GM19452 (cell line): Measurements from ENCODE around the gene ABHD1.
A peak's percentile ranks its signal among the peaks of the same experiment; 100 is the strongest.
"Not testable (repeated sequence)": the region's sequence is repeated elsewhere in the genome, so short reads cannot be mapped to it uniquely, and the experiment has no call there.

Source experiments
- ATAC-seq: cut with Tn5 transposase; IDR thresholded peaks from one replicate; pipeline ENCODE4 v1.9.1; 2021; ENCODE audit not compliant: unreplicated experiment

Gene ABHD1

DNA sequence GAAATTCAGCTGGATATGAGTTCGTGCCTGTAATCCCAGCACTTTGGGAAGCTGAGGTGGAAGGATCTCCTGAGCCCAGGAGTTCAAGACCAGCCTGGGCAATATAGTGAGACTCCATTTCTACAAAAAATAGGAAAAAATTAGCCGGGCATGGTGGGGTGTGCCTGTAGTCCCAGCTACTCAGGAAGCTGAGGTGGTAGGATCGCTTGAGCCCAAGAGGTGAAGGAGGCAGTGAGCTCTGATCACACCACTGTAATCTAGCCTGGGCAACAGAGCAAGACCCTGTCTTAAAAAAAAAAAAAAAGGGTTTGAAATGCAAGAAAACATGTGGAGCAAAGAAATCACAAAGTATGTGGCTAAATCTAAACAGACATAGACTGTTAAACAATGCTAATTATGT, 14.5 kb upstream of the ABHD1 start:
- no peak for ATAC-seq

DNA sequence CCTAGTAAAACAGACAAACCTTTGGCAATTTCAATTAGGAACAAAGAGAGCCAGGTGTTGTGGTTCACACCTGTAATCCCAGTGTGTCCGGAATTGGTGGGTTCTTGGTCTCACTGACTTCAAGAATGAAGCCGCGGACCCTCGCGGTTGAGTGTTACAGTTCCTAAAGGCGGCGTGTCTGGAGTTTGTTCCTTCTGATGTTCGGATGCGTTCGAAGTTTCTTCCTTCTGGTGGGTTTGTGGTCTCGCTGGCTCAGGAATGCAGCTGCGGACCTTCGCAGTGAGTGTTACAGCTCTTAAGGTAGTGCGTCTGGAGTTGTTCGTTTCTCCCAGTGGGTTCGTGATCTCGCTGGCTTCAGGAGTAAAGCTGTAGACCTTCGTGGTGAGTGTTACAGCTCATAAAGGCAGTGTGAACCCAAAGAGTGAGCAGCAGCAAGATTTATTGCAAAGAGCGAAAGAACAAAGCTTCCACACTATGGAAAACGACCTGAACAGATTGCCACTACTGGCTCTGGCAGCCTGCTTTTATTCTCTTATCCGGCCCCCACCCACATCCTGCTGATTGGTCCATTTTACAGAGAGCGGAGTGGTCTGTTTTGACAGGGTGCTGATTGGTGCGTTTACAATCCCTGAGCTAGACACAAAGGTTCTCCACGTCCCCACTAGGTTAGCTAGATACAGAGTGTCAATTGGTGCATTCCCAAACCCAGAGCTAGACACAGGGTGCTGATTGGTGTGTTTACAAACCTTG, 12.8 kb upstream of the ABHD1 start:
- ATAC-seq, result not testable (repeated sequence)

DNA sequence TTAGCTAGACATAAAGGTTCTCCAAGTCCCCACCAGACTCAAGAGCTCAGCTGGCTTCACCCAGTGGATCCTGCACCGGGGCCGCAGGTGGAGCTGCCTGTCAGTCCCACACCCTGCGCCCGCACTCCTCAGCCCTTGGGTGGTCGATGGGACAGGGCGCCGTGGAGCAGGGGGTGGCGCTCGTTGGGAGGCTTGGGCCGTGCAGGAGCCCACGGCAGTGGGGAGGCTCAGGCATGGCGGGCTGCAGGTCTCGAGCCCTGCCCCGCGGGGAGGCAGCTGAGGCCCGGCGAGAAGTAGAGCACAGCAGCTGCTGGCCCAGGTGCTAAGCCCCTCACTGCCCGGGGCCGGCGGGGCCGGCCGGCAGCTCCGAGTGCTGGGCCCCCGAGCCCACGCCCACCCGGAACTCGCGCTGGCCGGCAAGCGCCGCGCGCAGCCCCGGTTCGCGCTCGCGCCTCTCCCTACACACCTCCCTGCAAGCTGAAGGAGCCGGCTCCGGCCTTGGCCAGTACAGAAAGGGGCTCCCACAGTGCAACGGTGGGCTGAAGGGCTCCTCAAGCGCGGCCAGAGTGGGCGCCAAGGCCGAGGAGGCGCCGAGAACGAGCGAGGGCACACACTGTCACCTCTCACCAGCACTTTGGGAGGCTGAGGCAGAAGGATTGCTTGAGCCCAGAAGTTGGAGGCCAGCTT, 12.1 kb upstream of the ABHD1 start:
- ATAC-seq, result not testable (repeated sequence)

DNA sequence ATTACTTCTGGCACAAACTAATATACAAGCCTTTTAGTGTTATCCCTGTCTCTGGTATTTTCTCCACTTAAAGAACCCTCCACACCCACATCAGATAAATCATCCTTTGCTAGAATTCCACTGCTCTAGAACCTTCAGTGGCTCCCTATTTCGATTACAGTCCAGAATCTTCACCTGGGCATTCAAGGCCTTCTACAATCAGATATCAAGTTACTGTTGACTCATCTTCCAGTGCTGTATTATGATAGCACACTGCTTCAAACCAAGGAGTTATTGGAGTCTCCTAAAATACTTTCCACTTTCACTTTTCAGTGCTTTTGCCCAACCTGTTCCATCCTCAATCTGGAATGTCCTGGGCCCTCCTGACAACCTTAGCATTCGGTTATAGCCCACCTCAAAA, 8.1 kb upstream of the ABHD1 start:
- no peak for ATAC-seq

DNA sequence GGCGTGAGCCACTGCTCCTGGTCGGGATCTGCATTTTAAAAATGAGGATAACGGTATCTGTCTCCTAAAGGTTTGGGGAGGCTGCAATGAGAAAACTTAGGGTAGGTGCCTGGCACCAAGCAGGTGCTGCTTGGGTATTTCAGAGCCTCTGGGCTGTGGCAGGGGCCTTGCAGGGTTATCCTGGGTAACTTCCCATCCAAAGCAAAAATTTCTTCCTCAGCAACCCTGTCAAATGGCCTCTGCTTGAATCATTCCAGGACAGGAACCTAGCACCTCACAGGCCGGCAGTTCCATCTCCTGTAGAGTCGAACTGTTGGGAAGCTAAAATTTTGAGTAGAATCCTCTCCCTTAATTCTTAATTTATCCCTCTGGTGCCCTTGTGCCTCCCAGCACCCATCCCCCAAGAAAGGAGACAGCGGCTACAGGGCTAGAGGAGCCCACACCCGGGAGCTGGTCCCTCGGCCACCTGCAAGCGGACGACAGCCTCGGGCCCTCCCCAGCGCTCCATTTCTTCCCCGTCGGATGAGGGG, 5.6 kb upstream of the ABHD1 start:
- ATAC-seq, result no peak

DNA sequence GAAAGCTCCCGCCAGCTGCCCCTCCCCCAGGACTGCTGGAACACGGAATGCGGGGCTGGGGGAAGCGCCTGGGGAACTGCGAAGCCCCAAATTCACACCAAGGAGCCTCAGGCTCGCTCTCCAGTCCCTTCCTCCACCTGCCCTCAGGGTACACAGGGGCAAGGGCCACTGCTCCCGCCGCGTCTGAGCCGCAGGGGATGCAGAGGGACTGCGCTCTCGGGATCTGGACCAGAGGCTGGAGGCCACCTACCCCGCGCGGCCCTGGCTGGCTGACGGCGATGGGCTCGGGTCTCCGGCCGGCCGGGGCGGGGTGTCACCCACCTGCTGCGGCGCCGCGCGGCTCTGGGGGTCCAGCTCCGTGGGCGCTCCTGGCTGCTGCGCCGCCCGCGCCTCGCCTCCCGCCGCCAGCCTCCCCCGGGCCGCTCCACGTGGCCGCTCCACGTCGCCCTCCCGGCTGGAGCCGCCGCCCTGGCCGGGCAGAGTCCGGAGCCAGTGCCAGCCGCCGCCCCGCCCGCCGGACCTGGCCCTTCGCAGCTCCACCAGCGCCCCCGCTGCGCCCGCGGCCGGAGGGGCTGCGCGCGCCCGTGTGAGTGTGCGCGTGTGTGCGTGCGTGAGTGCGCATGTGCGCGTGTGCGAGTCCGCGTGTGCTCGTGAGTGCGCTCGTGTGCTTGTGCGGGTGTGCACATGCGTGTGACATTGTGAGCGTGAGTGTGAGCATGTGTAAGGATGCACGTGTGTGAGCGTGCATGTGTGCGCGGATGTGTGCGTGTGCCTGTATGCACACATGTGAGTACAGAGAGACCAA, 4.9 kb upstream of the ABHD1 start, which contains the start of gene CGREF1:
Gene CGREF1 (minus strand): TSS at position 604 of the 805 bp plus-strand sequence. CDS start 14,762 bp downstream, outside the sequence.
- no peak for ATAC-seq

DNA sequence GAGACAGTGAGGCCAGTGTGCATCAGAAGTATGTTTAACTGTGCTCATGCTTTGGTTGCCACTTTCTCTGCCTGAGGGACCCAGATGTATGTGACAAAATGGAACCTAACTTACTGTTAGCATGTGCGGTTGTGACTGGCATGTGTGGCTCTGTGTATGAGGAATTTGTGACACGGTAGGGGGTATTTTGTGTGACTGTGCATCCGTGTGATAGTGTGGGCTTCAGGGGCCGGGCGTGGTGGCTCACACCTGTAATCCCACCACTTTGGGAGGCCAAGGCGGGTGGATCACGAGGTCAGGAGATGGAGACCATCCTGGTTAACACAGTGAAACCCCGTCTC, 4.3 kb upstream of the ABHD1 start:
- ATAC-seq, result not testable (repeated sequence)

DNA sequence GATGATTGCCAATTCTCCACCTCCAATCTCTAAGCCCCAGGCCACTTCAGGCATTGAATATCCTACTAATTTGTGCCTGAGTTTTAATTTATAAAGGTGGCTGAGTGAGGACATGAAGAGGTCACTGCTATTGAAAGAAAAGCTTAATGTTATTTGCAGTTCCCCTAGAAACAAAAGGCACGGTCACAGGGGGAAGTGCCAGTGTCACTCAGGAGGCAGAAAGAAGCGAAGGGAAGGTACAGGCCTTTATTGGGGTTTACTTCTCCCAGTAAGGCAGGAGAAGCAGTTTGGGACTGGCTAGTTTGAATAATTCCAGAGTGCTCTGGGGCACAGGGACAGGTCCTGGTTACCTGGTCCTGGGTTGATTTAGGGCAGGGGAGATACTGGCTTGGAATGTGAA, 1.7 kb upstream of the ABHD1 start:
- no peak for ATAC-seq

DNA sequence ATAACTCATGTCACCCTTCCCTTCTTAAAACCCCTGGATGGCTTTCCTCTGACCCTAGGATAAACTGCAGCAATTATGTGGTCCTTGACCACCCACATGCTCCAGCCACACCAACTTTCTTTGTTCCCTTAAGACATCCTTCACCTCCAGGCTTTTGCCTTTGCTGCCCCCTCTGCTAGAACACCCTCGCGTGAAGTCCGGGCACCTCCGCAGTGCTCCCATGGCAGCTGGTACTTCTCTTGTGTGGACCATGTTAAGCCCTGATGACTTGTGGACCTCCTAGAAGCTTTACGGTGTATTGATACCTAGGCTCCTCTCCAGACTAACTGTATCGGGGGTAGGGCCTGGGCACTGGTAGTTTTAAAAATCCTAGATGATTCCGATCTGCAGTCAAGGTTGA, 824 bp upstream of the ABHD1 start:
- no peak for ATAC-seq

DNA sequence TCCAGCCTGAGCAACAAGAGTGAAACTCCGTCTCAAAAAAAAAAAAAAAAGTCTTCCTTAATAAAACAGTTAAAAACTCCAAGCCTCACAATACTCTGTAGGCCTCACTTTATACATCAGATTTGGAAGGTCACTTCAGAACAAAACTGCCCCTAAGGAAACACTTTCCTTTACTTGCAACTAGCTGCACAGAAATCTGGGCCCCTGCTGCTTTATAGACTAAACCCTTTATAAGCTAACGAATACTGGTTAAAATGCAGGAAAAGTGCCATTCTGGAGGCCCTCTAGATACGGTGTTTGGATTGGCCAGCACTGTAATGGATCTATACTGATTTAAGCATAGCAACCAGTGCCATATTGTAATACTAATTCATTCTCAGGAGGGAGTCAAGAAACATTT, 1.5 kb downstream of the ABHD1 start:
- ATAC-seq, result no peak

DNA sequence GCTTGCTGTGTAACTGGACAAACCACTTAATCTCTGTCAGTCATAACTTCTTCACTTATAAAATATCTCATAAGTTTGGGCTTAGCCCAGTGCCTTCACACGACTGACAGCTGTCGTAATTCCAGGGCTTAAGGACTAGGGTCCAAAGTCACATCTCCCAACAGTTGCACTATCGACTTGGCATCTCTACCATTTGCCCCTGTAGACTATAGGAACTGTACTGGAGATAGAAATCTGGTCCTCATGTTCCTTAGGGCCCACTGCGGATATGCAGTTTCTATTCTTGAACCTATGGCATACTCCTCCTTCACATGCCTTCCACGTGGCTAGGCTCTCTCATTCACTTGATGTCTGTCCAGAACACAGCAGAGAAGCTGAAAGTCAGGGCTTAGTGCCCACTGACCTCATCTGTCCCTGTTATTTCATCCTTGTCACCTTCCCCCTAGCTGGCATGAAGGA, 2.7 kb downstream of the ABHD1 start:
- ATAC-seq, result no peak

DNA sequence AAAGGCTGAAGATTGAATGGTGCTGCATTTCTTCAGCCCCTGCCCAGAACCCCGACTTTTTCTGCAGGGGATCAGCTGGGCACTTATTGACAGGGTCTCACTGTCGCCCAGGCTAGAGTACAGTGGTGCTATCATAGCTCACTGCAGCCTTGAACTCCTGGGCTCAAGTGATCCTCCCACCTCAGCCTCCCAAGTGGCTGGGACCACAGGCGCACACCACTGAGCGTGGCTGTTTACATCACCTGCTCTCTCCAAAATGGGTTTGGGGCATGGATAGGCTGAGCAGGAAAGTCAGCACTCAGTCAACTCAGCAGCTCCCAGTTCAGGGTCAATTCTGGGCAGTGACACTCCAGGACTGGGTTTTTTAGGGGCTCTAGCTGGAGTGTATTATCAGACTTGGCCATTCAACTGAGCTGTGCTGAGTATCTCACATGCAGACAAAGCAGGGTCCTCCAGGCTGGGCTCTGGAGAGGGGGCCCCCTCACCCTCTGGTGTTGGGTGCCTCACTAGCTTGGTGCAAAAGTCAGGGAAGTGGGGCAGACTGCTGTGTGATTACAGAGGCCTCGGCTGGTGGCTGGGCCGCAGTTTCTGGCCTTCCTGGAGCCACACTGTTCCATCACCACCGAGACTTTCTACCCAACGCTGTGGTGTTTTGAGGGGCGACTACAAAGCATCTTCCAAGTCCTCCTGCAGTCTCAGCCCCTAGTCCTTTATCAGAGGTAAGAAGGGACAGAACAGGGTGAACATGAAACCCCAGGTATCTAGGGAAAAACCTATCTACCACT, 4.5 kb downstream of the ABHD1 start:
- no peak for ATAC-seq

DNA sequence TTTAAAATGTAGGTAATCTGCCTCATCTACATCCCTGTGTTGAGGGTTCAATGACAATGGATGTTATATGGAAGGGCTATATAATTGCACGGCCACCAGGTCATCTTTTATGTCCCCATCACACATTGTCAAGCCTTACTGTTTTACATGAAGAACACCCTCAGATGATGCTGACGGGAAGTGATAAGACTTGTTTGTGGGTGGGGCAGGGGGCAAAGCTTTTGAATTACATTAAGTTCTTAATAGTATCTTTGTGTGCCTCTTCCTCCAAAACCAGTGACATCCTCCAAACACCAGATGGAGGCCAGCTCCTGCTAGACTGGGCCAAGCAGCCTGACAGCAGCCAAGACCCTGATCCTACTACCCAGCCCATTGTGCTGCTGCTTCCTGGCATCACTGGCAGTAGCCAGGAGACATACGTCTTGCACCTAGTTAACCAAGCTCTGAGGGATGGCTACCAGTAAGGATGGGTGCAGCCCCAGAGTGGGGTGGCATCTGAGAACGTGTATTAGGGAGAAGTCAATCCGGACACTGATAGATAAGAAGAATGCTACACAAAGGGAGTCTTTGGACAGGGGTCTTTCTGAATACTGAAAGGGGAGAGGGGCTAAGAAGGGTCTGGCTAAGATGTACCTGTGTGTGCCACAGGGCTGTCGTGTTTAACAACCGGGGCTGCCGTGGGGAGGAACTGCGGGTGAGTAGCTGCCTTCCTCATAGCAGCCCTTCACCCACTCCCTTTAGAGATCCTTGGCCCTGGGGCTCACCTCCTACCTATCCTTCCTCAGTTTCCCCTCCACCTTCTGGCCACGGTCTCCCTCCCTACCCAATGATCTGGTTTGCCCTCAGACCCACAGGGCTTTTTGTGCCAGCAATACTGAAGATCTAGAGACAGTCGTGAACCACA, 5.3 kb downstream of the ABHD1 start:
- no peak for ATAC-seq

DNA sequence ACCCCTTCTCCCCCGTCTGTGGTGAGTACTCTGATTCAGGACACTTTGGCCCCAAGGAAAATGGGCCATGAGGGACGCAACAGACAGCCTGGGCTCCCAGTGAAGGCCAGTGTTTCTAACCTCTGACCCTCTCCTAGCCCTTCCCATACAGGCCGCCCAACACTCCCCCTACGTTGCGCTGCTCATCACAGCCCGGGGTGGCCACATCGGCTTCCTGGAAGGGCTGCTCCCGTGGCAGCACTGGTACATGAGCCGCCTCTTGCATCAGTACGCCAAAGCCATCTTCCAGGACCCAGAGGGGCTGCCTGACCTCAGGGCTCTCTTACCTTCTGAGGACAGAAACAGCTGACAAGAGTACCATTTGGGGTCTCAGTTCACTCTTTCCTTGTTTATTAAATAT, 6.8 kb downstream of the ABHD1 start:
- no peak for ATAC-seq

DNA sequence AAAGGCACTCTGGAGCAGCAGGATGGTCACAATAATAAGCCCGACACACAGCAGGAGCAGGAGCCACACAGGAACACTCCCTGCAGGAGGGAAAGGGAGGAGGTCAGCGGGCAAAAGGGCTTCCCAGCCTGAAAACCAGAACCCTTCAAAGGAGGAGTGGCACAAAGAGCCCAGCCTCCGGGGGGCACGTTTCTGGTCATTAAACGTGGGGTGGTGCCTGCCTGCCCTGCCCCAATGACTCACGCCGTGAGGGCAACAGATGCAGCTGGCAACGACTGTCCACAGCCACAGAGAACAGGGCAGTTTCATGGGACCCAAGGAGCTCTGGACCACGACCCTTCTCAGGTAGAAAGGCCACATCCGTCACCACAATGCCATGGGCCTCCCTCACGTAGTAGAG, 7.8 kb downstream of the ABHD1 start:
- no peak for ATAC-seq

DNA sequence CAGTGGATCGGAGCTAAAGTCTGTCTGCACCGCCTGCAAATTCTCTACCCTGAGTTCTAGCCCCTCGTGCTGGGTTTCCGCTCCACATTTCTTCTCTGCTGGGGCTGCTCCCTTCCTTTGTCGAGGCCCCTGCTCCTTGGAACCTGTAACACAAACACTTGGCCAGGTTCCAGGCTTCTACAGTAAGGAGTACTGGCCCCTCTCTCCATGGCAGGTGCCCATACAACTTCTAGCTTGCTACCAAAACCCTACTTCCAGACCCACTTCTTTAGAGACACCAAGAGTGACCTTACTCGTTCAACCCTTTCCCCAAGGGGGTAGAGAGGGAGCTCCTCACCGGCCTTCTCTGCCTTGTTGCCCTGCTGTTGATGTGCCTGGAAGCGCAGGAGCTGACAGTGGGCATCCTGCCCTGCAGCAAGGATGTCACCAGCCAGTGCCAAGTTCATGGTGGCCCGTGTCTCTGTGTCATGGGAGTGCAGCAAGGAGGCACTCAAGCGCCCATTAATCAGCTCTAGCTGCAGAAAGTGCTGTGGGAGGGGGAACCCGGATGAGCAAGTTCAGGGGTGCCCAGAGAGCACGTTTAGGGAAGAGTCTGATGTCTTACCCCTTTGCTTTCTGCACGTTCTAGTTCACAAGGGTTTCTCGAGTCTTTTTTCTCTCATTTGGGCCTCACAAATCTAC, 9.7 kb downstream of the ABHD1 start:
- ATAC-seq, result no peak

DNA sequence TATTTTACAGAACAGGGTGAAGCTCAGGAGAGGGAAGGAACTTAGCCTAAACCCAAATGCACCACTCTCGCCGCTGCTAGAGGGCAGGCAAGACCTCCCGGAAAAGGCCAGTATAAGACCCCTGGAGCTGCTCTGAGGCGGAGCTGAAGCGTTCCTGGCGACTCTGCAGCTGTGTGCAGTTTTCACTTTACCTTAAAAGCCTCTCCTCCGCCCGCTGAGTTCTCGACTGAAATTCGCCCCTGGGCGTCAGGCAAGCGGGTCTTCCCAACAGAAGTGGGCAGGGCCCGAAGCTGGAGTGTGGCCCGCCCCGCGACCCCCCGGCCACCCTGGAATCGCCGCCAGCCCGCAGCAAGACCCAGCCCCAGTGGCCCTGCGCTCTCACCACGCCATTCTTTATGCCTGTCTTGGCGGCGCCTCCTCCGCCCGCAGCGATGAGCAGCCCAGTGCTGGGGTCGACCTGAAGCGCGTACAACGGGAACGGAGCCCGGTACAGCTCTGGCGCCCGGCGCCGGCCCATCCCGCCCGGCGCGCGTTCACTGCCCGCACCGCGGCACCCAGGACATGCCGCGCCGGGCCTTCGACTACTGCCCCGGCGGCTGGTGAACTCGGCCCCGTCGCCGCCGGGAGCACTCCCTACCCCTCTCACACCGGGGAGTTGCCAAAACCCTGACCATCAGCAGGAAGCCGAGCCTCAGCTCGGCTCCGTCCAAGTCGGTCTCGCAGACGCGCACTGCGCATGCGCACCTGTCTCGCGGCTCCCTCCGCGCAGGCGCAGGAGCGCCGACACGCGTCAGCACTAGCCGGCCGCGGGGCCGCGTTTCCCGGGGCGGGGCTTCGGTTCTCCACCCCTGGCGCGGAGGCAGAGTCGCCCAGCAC, 10.5 kb downstream of the ABHD1 start, which contains the start of gene PREB:
Gene PREB (minus strand): TSS at position 732 of the 876 bp plus-strand sequence. CDS start 215 bp downstream, at position 517.
- ATAC-seq, result peak; percentile 88
